K562 (cell line): Measurements from ENCODE around the gene SLC39A7. TPM values are rescaled to one million over a fixed set of nuclear protein-coding genes. Genes with fewer than 3 reads are reported as not detected.

Experiments
- ARID4B ChIP-seq: sonication (generic); formaldehyde crosslinking; IDR thresholded peaks from 2 replicates; pipeline ENCODE4 v1.8.0; 2022; ENCODE audit warnings: mild to moderate bottlenecking, missing genetic modification reagents
- BRD4 ChIP-seq: fragments of 200-600 bp; sonication (generic); IDR thresholded peaks from 2 replicates; pipeline ENCODE4 v1.6.1; 2017; ENCODE audit warnings: inconsistent platforms
- CCNT2 ChIP-seq: IDR thresholded peaks from 2 replicates; pipeline ENCODE4 v1.6.1; 2011; ENCODE audit warnings: borderline replicate concordance, low read depth, mild to moderate bottlenecking, moderate library complexity, mixed read lengths, low read length; ENCODE audit not compliant: insufficient read length; ENCODE audit errors: extremely low read depth
- CHCHD3 ChIP-seq: fragments of 250-450 bp; sonication (Bioruptor Pico); IDR thresholded peaks from 2 replicates; pipeline ENCODE4 v2.1.2; 2022; ENCODE audit warnings: mild to moderate bottlenecking
- KDM5B ChIP-seq: fragments of 200-600 bp; sonication (generic); IDR thresholded peaks from 2 replicates; pipeline ENCODE4 v1.6.1; 2012; ENCODE audit warnings: low read depth, mild to moderate bottlenecking, moderate library complexity, low read length, control low read depth, inconsistent platforms; ENCODE audit not compliant: insufficient replicate concordance
- PHB ChIP-seq: fragments of 250-450 bp; sonication (Bioruptor Pico); IDR thresholded peaks from 2 replicates; pipeline ENCODE4 v1.5.0; 2021
- PTTG1 ChIP-seq: fragments of 450-650 bp; IDR thresholded peaks from 2 replicates; pipeline ENCODE4 v1.6.1; 2016; ENCODE audit warnings: low read depth, mild to moderate bottlenecking, missing genetic modification characterization, missing compliant biosample characterization
- RBBP5 ChIP-seq: fragments of 200-600 bp; sonication (generic); IDR thresholded peaks from 2 replicates; pipeline ENCODE4 v1.6.1; 2012; ENCODE audit warnings: borderline replicate concordance, mild to moderate bottlenecking, low read length, control low read depth, inconsistent platforms; ENCODE audit not compliant: insufficient read depth, poor library complexity, severe bottlenecking
- SAFB ChIP-seq: fragments of 200-400 bp; formaldehyde crosslinking; IDR thresholded peaks from 2 replicates; pipeline ENCODE4 v1.6.1; 2017; ENCODE audit warnings: low read depth, low read length, borderline replicate concordance
- TBL1XR1 ChIP-seq, 2 experiments: IDR thresholded peaks; 2 replicates each; pipeline ENCODE4 v1.6.1; 2012; ENCODE audit warnings: improper control_type of control experiment in 2 of 2, low read length in 2 of 2, mild to moderate bottlenecking in 1 of 2
- ZBTB9 ChIP-seq: fragments of 450-650 bp; formaldehyde crosslinking; IDR thresholded peaks from 2 replicates; pipeline ENCODE4 v1.4.0; 2020; ENCODE audit warnings: mild to moderate bottlenecking, moderate library complexity
- ZNF740 ChIP-seq, 3 experiments: fragments of 200-800 bp in 1 of 3; sonication (Bioruptor generic) in 1 of 3; sonication (generic) in 1 of 3; formaldehyde crosslinking in 1 of 3; IDR thresholded peaks; 2 replicates each; pipeline versions ENCODE4 v1.6.1 to v1.8.0; 2016 to 2022; ENCODE audit warnings: mild to moderate bottlenecking in 2 of 3, missing compliant biosample characterization in 2 of 3, missing genetic modification characterization in 2 of 3, missing genetic modification reagents in 1 of 3
- polyA plus RNA-seq, 8 experiments: library from polyadenylated mRNA; depleted of rRNA in 4 of 8; stranded (reverse) in 5 of 8; unstranded in 3 of 8; fragments of >200 nt; fragmentation: Nextera tagmentation in 2 of 8; fragmentation: Illumina TruSeq in 1 of 8; extraction: Ambion mirVana in 2 of 8; extraction: Trizol in 1 of 8; gene quantifications; 2 replicates each; pipeline versions ENCODE4 v1.2.1 to v1.2.3, GENCODE V29; 2011 to 2014; ENCODE audit warnings: inconsistent platforms in 1 of 8, missing spikeins in 1 of 8
- total RNA-seq, 7 experiments: library from RNA; depleted of rRNA in 6 of 7; stranded (reverse); fragments of >200 nt in 6 of 7; fragmentation: Illumina TruSeq in 2 of 7; extraction: Trizol in 2 of 7; gene quantifications; 2 replicates each; pipeline versions ENCODE4 v1.2.1 to v1.2.3, GENCODE V29; 2011 to 2021; ENCODE audit warnings: low replicate concordance in 1 of 7

The SLC39A7 gene
- total and polyA plus RNA-seq, 9 of the 15 experiments (the other 6 are each of a cell fraction or from before 2014, with no cell fraction given): 21.7 to 169 (median 121) TPM

- TF ChIP-seq PHB (CRISPR knock-in tag) (peak; percentile 69; the same call in 1 of the 2 replicates), BRD4 (peak; percentile 88; the same call in 1 of the 2 replicates), CCNT2 (peak; percentile 86), ZBTB9 (CRISPR knock-in tag) (peak; percentile 89; the same call in 1 of the 2 replicates), ARID4B (peak; percentile 95), PTTG1 (no peak), CHCHD3 (CRISPR knock-in tag) (no peak; the same call in 1 of the 2 replicates), ZNF740 (CRISPR knock-in tag; IDR thresholded peaks at IDR 0.05) (peak; percentile 79), ZNF740 (tag; IDR thresholded peaks at IDR 0.05) (peak in 1 of 2 experiments; percentile 83; a peak in 2 of 4 replicates), KDM5B (peak; percentile 86), TBL1XR1 (IDR thresholded peaks at IDR 0.05; ENCODE audit: low read length in 2 of 2) (no peak; a peak in 1 of 4 replicates), RBBP5 (peak; percentile 86), SAFB (peak; percentile 100)
These were observed 7.7 kb downstream of the SLC39A7 start, which contains the start of gene RING1 (continued) for GRCh38 chr6:33208091-33208967.
